K562 (cell line): ENCODE measurements around the gene RBMS1. TPM values are rescaled to one million over a fixed set of nuclear protein-coding genes. Genes with fewer than 3 reads are reported as not detected.

Experiments
- ATAC-seq: fragments of 200-7000 bp; cut with Tn5 transposase; 3 replicates; pipeline ENCODE4 v1.9.1; 2020; ENCODE audit warnings: moderate library complexity
- BruUV-seq: library from RNA; stranded (reverse); fragments of 400-500 nt; replicated peaks from 2 replicates; lab custom pipeline; 2021; lab: Mats Ljungman, UMichigan
- CTCF ChIA-PET: fragments of 300-600 bp; formaldehyde crosslinking; extraction: SDS; loops from one replicate; lab custom pipeline; 2021; ENCODE audit warnings: low intra/inter-chr PET ratio; lab: Yijun Ruan, JAX
- POLR2A ChIA-PET: fragments of 300-600, 350-650 bp; sonication (Branson Sonifier 250); formaldehyde crosslinking; extraction: SDS; loops from one replicate; lab custom pipeline; 2021; ENCODE audit warnings: antibody characterized with exemption, inconsistent platforms; lab: Yijun Ruan, JAX
- DNase-seq, 4 experiments: peaks; one replicate each; pipeline versions ENCODE4 v3.0.0 to v3.0.0-alpha.2; 2011 to 2018; ENCODE audit warnings: low spot score in 3 of 4, mixed read lengths in 3 of 4; ENCODE audit errors: extremely low read depth in 1 of 4
- FAIRE-seq: peaks from 2 replicates; lab custom pipeline; 2011; peaks lifted over from hg19 to GRCh38; lab: Jason Lieb, UNC
- H2AFZ ChIP-seq: 2 replicates; pipeline ENCODE4 v1.6.0; 2011; ENCODE audit warnings: low read depth, low read length, control low read depth, inconsistent platforms
- H3K27ac ChIP-seq: fragments of 200-600 bp; 3 replicates; pipeline ENCODE4 v1.8.0; 2011; ENCODE audit warnings: low read depth, mild to moderate bottlenecking, control low read depth, inconsistent platforms, low read length, moderate library complexity, mixed read lengths; ENCODE audit errors: extremely low read depth
- H3K27me3 ChIP-seq, 2 experiments: fragments of 300-600 bp in 1 of 2; 2 replicates in 1 of 2; 3 replicates in 1 of 2; pipeline versions ENCODE4 v1.6.0 to v1.8.0; 2011; ENCODE audit warnings: inconsistent platforms in 2 of 2, low read length in 2 of 2, mild to moderate bottlenecking in 1 of 2, mixed read lengths in 1 of 2, moderate library complexity in 1 of 2; ENCODE audit not compliant: control insufficient read depth in 2 of 2, insufficient read depth in 2 of 2
- H3K36me3 ChIP-seq: fragments of 300-600 bp; 3 replicates; pipeline ENCODE4 v1.8.0; 2011; ENCODE audit warnings: mild to moderate bottlenecking, low read length, inconsistent platforms; ENCODE audit not compliant: control insufficient read depth, insufficient read depth
- H3K4me1 ChIP-seq, 2 experiments: fragments of 200-600 bp in 1 of 2; replicated peaks in 1 of 2; 2 replicates in 1 of 2; 3 replicates in 1 of 2; pipeline versions ENCODE4 v1.5.1 to v1.8.0; 2011; ENCODE audit warnings: inconsistent platforms in 2 of 2, low read length in 2 of 2, mild to moderate bottlenecking in 1 of 2, mixed read lengths in 1 of 2, moderate library complexity in 1 of 2; ENCODE audit not compliant: control insufficient read depth in 2 of 2, insufficient read depth in 2 of 2
- H3K4me2 ChIP-seq: 2 replicates; pipeline ENCODE4 v1.6.1; 2011; ENCODE audit warnings: low read length, control low read depth, inconsistent platforms, mixed read lengths; ENCODE audit not compliant: insufficient read depth
- H3K4me3 ChIP-seq: fragments of 200-600 bp; sonication (generic), shearing (Covaris generic); 2 replicates; pipeline ENCODE4 v1.5.1; 2016; ENCODE audit warnings: control low read depth, inconsistent platforms
- H3K79me2 ChIP-seq: fragments of 200-600 bp; 3 replicates; pipeline ENCODE4 v1.8.0; 2011; ENCODE audit warnings: low read length, inconsistent platforms; ENCODE audit not compliant: control insufficient read depth, insufficient read depth
- H3K9ac ChIP-seq, 2 experiments: 2 replicates each; pipeline versions ENCODE4 v1.6.0 to v1.6.1; 2011; ENCODE audit warnings: low read depth in 2 of 2, low read length in 2 of 2, control low read depth in 1 of 2, inconsistent platforms in 1 of 2, mild to moderate bottlenecking in 1 of 2, mixed read lengths in 1 of 2; ENCODE audit not compliant: insufficient read depth in 1 of 2
- H3K9me1 ChIP-seq: one replicate; pipeline ENCODE4 v1.6.0; 2011; ENCODE audit warnings: inconsistent platforms, mild to moderate bottlenecking, low read length, moderate library complexity; ENCODE audit not compliant: control insufficient read depth, insufficient read depth
- H3K9me3 ChIP-seq: replicated peaks from 2 replicates; pipeline ENCODE4 v1.5.1; 2011; ENCODE audit warnings: low read depth, low read length, inconsistent platforms; ENCODE audit not compliant: control insufficient read depth, insufficient read depth
- H4K20me1 ChIP-seq: replicated peaks from 2 replicates; pipeline ENCODE4 v1.6.1; 2011; ENCODE audit warnings: low read length, inconsistent platforms, mixed read lengths; ENCODE audit not compliant: control insufficient read depth, insufficient read depth
- E2F3 ChIP-seq: fragments of 250-450 bp; sonication (Bioruptor Pico); IDR thresholded peaks from 2 replicates; pipeline ENCODE4 v1.4.0; 2020; ENCODE audit warnings: mild to moderate bottlenecking
- FOXK1 ChIP-seq: sonication (generic); formaldehyde crosslinking; IDR thresholded peaks from 2 replicates; pipeline ENCODE4 v1.8.0; 2022; ENCODE audit warnings: missing genetic modification reagents, mild to moderate bottlenecking, borderline replicate concordance
- JUNB ChIP-seq: fragments of 450-650 bp; formaldehyde crosslinking; conservative IDR thresholded peaks from 2 replicates; pipeline ENCODE4 v1.4.0; 2020; ENCODE audit warnings: mild to moderate bottlenecking
- MITF ChIP-seq: IDR thresholded peaks from 2 replicates; pipeline ENCODE4 v1.6.1; 2014; ENCODE audit warnings: antibody characterized with exemption
- NR4A1 ChIP-seq, 2 experiments: fragments of 250-450 bp in 1 of 2; fragments of 450-650 bp in 1 of 2; sonication (Bioruptor Pico) in 1 of 2; IDR thresholded peaks; 2 replicates each; pipeline versions ENCODE4 v1.4.0 to v1.6.1; 2016 to 2020; ENCODE audit warnings: mild to moderate bottlenecking in 2 of 2, missing compliant biosample characterization in 1 of 2, missing genetic modification characterization in 1 of 2, moderate library complexity in 1 of 2
- PTTG1 ChIP-seq: fragments of 450-650 bp; IDR thresholded peaks from 2 replicates; pipeline ENCODE4 v1.6.1; 2016; ENCODE audit warnings: low read depth, mild to moderate bottlenecking, missing genetic modification characterization, missing compliant biosample characterization
- ZNF766 ChIP-seq: fragments of 200-800 bp; sonication (Bioruptor generic); conservative IDR thresholded peaks from 2 replicates; pipeline ENCODE4 v1.6.1; 2016; ENCODE audit warnings: missing genetic modification characterization, missing compliant biosample characterization
- WGBS: fragments of 100-300 bp; shearing (Covaris generic); methylation state at CpG from one replicate; pipeline ENCODE4 v1.1.6; 2016; ENCODE audit warnings: low coverage, mixed read lengths; ENCODE audit not compliant: insufficient coverage; ENCODE audit errors: missing lambda C conversion rate; 5-methylcytosine and 5-hydroxymethylcytosine counted together
- in situ Hi-C: fragments of 300-500 bp; cut with MboI; formaldehyde crosslinking; loops from 4 replicates; pipeline ENCODE4 v1.15.0; 2018; ENCODE audit warnings: inconsistent platforms, mixed read lengths
- intact Hi-C: fragments of 100-400 bp; cut with micrococcal nuclease; formaldehyde crosslinking; loops from 2 replicates; pipeline ENCODE4 v1.14.2; 2022
- polyA plus RNA-seq, 8 experiments: library from polyadenylated mRNA; depleted of rRNA in 4 of 8; stranded (reverse) in 5 of 8; unstranded in 3 of 8; fragments of >200 nt; fragmentation: Nextera tagmentation in 2 of 8; fragmentation: Illumina TruSeq in 1 of 8; extraction: Ambion mirVana in 2 of 8; extraction: Trizol in 1 of 8; gene quantifications; 2 replicates each; pipeline versions ENCODE4 v1.2.1 to v1.2.3, GENCODE V29; 2011 to 2014; ENCODE audit warnings: inconsistent platforms in 1 of 8, missing spikeins in 1 of 8
- total RNA-seq, 7 experiments: library from RNA; depleted of rRNA in 6 of 7; stranded (reverse); fragments of >200 nt in 6 of 7; fragmentation: Illumina TruSeq in 2 of 7; extraction: Trizol in 2 of 7; gene quantifications; 2 replicates each; pipeline versions ENCODE4 v1.2.1 to v1.2.3, GENCODE V29; 2011 to 2021; ENCODE audit warnings: low replicate concordance in 1 of 7

The RBMS1 gene
- total and polyA plus RNA-seq, 9 of the 15 experiments (the other 6 are each of a cell fraction or from before 2014, with no cell fraction given), result 0.04 to 0.31 (median 0.09) TPM; not detected in 6

GRCh38 chr2:160288324-160288723 is 205.3 kb downstream of the RBMS1 start:
- POLR2A ChIA-PET, result no interaction called here
- Histone ChIP-seq H3K27me3 (no peaks in the 10 kb centered on the region), H3K9me3 (no peaks in the 10 kb centered on the region), H3K9ac (no peak overlapping the region), H3K4me3 (no peak overlapping the region), H3K27ac (no peak overlapping the region), H3K79me2 (no peaks in the 10 kb centered on the region), H3K9me1 (no peaks in the 10 kb centered on the region), H2AFZ (no peak overlapping the region), H3K4me1 (no peaks in the 10 kb centered on the region), H3K36me3 (no peaks in the 10 kb centered on the region), H3K4me2 (no peak overlapping the region), H4K20me1 (no peaks in the 10 kb centered on the region)
- in situ Hi-C loops (no loop called here), intact Hi-C loops (no loop called here)
- ATAC-seq (no peak), FAIRE-seq (no peak), DNase-seq (no peak)
- TF ChIP-seq ZNF766 (CRISPR knock-in tag), result no peak
- no peak for TF ChIP-seq E2F3
- TF ChIP-seq MITF, result no peak
- TF ChIP-seq FOXK1 (CRISPR knock-in tag), result no peak
- TF ChIP-seq PTTG1, result no peak
- no peak for TF ChIP-seq JUNB
- TF ChIP-seq NR4A1 (CRISPR knock-in tag; IDR thresholded peaks at IDR 0.05), result no peak
- no peak for TF ChIP-seq NR4A1 (tag; IDR thresholded peaks at IDR 0.05)
- no TSS peak for BruUV-seq
- CTCF ChIA-PET, result no interaction called here
- 2% methylated on average over 2 of the region's 2 CpGs for WGBS
